Measurements from ENCODE around the gene ROBO4.

The ROBO4 gene

GRCh38 chr11:124872280-124872679, 25.4 kb downstream of the ROBO4 start:
- TF ChIP-seq, protein P1, sequence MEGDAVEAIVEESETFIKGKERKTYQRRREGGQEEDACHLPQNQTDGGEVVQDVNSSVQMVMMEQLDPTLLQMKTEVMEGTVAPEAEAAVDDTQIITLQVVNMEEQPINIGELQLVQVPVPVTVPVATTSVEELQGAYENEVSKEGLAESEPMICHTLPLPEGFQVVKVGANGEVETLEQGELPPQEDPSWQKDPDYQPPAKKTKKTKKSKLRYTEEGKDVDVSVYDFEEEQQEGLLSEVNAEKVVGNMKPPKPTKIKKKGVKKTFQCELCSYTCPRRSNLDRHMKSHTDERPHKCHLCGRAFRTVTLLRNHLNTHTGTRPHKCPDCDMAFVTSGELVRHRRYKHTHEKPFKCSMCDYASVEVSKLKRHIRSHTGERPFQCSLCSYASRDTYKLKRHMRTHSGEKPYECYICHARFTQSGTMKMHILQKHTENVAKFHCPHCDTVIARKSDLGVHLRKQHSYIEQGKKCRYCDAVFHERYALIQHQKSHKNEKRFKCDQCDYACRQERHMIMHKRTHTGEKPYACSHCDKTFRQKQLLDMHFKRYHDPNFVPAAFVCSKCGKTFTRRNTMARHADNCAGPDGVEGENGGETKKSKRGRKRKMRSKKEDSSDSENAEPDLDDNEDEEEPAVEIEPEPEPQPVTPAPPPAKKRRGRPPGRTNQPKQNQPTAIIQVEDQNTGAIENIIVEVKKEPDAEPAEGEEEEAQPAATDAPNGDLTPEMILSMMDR (conservative IDR thresholded peaks at IDR 0.05), result no peak
- no peak for TF ChIP-seq ZFX (IDR thresholded peaks at IDR 0.05)
- no peak overlapping the region for H3K27ac ChIP-seq

DNA sequence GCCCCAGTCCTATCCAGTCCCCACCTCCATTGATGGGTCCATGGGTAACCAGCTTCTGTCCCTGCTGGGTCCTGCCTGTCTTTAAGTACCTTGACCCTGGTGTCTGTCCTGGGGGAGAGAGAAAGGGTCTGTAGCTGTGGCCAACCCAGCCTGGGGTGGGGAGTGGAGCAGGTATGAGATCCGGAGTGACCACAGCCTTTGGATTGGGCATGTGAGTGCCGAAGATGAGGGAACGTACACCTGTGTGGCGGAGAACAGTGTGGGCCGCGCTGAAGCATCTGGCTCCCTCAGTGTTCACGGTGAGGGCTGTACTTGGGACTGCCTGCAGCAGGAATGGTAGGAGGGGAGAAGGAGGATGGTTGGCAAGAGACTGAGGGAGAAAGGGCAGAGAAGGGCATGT, 27.2 kb downstream of the ROBO4 start:
- H3K27ac ChIP-seq, result no peak overlapping the region
- TF ChIP-seq ZFX (IDR thresholded peaks at IDR 0.05), result no peak
- TF ChIP-seq, protein P1 (conservative IDR thresholded peaks at IDR 0.05), result no peak

GRCh38 chr11:124869856-124870387, 27.7 kb downstream of the ROBO4 start:
- TF ChIP-seq, protein P1 (conservative IDR thresholded peaks at IDR 0.05), result no peak
- no peak for TF ChIP-seq ZFX (IDR thresholded peaks at IDR 0.05)

DNA sequence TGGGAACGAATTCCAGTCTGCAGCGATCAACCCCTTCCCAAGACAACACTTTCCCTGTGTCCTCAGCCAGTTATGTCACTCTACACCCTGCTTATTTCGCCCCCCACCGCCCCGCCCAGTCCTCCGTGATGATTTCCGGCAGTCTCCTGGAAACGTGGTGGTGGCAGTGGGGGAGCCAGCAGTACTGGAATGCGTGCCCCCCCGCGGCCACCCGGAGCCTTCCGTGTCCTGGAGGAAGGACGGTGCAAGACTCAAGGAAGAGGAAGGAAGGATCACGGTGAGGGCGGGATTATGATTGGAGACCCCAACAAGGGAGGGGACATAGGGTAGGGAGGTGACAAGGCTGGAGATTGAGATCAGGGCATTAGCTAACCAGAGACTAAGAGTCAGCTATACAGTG, 28.3 kb downstream of the ROBO4 start:
- no peak overlapping the region for H3K27ac ChIP-seq
- TF ChIP-seq, protein P1 (conservative IDR thresholded peaks at IDR 0.05), result no peak
- TF ChIP-seq ZFX (IDR thresholded peaks at IDR 0.05), result no peak

More at GRCh38 chr11:124869856-124870387, 27.7 kb downstream of the ROBO4 start:
- H3K27ac ChIP-seq, result no peak overlapping the region

DNA sequence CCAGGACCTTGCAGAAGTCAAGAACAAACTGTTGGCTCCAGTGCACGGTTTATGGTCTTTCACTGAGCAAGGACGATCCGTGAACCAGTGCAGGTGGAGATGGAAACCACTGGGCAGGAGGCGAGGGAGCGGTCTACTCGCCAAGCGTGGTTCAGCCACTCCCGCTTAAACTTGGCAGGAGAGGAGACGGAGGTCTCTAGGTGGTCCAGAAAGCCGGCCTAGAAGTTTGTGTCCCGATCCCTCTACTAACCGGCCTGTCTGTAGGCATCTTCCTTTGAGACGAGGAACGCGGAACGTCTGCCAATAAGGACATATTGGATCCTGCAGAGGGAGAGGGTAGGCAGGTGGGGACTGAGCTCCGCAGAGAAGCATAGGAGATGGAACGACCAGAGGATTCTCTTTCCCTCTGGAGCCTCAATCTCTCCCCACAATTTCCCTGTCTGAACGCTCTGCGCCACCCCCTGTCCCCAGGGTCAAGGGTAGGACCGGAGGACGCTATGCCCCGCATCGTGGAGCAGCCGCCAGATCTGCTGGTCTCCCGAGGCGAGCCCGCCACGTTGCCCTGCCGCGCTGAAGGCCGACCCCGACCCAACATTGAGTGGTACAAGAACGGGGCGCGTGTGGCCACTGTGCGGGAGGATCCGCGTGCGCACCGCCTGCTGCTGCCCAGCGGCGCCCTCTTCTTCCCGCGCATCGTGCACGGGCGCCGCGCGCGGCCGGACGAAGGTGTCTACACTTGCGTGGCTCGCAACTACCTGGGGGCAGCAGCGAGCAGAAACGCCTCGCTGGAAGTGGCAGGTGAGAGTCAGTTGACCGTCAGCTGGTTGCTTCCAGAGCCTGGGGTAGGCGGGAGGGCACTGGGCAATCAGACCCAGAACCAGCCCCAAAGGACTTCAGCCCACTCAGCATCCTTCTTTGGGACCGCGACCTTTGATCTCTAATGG, 29.1 kb downstream of the ROBO4 start:
- no peak overlapping the region for H3K27ac ChIP-seq
- TF ChIP-seq, protein P1 (conservative IDR thresholded peaks at IDR 0.05), result peak; percentile 4; the same call in 1 of the 2 replicates
- TF ChIP-seq ZFX (IDR thresholded peaks at IDR 0.05), result no peak

GRCh38 chr11:124867700-124868099, 30.0 kb downstream of the ROBO4 start:
- no peak for TF ChIP-seq ZFX (IDR thresholded peaks at IDR 0.05)
- TF ChIP-seq, protein P1 (conservative IDR thresholded peaks at IDR 0.05), result peak; percentile 76
- H3K27ac ChIP-seq, result no peak overlapping the region

All from C4-2B (cell line).